Measurements from ENCODE around the gene SLC17A8.

SLC17A8 gene

DNA sequence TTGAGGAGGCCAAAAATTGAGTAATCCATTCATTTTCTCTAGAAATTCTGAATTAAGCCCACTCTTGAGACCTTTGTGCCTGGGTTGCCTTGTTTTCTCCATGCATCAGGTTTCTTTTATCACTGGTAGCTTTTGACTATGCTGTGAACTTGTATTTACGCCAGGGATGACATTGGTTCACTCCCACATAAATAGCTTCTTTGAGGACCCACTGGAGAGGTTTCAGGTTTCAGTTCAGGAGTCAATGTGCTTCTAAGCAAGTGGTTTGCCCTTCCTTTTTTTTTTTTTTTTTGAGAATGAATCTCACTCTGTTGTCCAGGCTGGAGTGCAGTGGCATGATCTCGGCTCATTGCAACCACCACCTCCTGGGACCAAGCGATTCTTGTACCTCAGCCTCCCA is 10.2 kb upstream of the SLC17A8 start (continued):
- TF ChIP-seq ZNF549 (tag by site-specific recombination; IDR thresholded peaks at IDR 0.05) (no peak), MEIS1 (CRISPR knock-in tag; IDR thresholded peaks at IDR 0.05; ENCODE audit: borderline replicate concordance) (no peak), ZNF670 (tag by site-specific recombination; IDR thresholded peaks at IDR 0.05; ENCODE audit: low read depth) (no peak), ZNF366 (tag by site-specific recombination; conservative IDR thresholded peaks at IDR 0.05) (no peak), OSR2 (tag by site-specific recombination; IDR thresholded peaks at IDR 0.05) (0 out of 2 replicates have a peak, but pooled peaks have one; percentile 24), ZNF561 (tag by site-specific recombination; IDR thresholded peaks at IDR 0.05; ENCODE audit: borderline replicate concordance) (no peak), ZNF23 (tag by site-specific recombination; IDR thresholded peaks at IDR 0.05; ENCODE audit: borderline replicate concordance) (no peak), GLIS1 (tag by site-specific recombination; IDR thresholded peaks at IDR 0.05) (0 out of 2 replicates have a peak, but pooled peaks have one; percentile 28), KLF9 (tag by site-specific recombination; IDR thresholded peaks at IDR 0.05; ENCODE audit: low read depth) (no peak), ZBTB21 (tag by site-specific recombination; IDR thresholded peaks at IDR 0.05) (no peak), KLF8 (tag by site-specific recombination; IDR thresholded peaks at IDR 0.05) (0 out of 2 replicates have a peak, but pooled peaks have one; percentile 17), ZNF302 (tag by site-specific recombination; IDR thresholded peaks at IDR 0.05; ENCODE audit: low read depth) (no peak)
- TF ChIP-seq, protein P1, sequence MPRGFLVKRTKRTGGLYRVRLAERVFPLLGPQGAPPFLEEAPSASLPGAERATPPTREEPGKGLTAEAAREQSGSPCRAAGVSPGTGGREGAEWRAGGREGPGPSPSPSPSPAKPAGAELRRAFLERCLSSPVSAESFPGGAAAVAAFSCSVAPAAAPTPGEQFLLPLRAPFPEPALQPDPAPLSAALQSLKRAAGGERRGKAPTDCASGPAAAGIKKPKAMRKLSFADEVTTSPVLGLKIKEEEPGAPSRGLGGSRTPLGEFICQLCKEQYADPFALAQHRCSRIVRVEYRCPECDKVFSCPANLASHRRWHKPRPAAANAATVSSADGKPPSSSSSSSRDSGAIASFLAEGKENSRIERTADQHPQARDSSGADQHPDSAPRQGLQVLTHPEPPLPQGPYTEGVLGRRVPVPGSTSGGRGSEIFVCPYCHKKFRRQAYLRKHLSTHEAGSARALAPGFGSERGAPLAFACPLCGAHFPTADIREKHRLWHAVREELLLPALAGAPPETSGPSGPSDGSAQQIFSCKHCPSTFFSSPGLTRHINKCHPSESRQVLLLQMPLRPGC (tag by site-specific recombination; IDR thresholded peaks at IDR 0.05) = no peak
- TF ChIP-seq, protein P2, sequence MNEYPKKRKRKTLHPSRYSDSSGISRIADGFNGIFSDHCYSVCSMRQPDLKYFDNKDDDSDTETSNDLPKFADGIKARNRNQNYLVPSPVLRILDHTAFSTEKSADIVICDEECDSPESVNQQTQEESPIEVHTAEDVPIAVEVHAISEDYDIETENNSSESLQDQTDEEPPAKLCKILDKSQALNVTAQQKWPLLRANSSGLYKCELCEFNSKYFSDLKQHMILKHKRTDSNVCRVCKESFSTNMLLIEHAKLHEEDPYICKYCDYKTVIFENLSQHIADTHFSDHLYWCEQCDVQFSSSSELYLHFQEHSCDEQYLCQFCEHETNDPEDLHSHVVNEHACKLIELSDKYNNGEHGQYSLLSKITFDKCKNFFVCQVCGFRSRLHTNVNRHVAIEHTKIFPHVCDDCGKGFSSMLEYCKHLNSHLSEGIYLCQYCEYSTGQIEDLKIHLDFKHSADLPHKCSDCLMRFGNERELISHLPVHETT (tag by site-specific recombination; IDR thresholded peaks at IDR 0.05) = no peak
- TF ChIP-seq, protein P3, sequence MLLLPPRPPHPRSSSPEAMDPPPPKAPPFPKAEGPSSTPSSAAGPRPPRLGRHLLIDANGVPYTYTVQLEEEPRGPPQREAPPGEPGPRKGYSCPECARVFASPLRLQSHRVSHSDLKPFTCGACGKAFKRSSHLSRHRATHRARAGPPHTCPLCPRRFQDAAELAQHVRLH (tag by site-specific recombination; IDR thresholded peaks at IDR 0.05) = no peak
- TF ChIP-seq, protein P4, sequence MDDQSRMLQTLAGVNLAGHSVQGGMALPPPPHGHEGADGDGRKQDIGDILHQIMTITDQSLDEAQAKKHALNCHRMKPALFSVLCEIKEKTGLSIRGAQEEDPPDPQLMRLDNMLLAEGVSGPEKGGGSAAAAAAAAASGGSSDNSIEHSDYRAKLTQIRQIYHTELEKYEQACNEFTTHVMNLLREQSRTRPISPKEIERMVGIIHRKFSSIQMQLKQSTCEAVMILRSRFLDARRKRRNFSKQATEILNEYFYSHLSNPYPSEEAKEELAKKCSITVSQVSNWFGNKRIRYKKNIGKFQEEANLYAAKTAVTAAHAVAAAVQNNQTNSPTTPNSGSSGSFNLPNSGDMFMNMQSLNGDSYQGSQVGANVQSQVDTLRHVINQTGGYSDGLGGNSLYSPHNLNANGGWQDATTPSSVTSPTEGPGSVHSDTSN (CRISPR knock-in tag; IDR thresholded peaks at IDR 0.05) = no peak

DNA sequence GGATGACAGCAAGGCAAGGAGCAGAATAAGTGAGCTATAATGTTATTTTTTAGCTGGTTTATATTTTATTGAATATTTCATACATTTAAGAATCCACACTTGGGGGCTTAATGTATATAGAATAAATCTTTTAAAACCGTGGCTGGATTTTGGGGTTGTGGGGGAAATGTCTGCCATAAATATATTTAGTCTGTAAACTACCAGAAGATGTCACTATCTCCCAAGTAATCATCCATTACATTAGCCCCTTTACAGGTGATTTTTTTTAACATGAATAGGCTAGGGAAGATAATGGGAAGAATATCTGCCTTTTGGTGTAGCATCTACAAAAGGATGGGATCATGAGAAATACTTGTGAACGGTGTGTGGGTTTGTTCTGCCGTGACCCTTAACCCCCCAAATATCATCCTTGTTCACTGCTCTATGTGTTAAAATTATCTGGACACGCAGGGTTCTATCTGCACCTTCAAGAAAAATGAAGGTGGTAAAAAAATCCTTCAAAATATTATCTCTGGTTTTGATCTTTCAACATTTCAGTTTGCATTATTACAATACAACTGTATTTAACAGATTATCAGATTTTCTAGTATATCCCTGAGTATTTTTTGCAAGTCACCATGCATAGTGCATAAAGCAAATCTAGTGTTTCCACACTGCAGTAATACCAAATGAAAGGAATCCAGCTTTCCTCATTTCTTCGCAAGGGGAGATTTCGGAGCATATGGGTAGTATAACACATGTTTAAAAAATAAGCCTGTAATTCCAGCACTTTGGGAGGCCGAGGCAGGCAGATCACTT is 8.0 kb upstream of the SLC17A8 start:
- CTCF ChIA-PET = interaction anchor here (0.5 to 4.7 kb wide), 34 partner anchors 11 to 1305 kb away, joined by 3 to 55 read pairs (median 4); partner anchors contain the start of genes DEPDC4 and SCYL2
- Histone ChIP-seq H3K4me3 (ENCODE audit: low read depth, low read length) (no peak overlapping the region), H3K27ac (ENCODE audit: extremely low read depth, low read depth, low read length) (no peak overlapping the region), H3K4me1 (ENCODE audit: control insufficient read depth, insufficient read depth, low read length) (no peaks in the 10 kb centered on the region), H3K9me3 (ENCODE audit: control insufficient read depth, insufficient read depth, low read depth, low read length) (no peaks in the 10 kb centered on the region), H3K36me3 (ENCODE audit: control insufficient read depth in 2 of 2, insufficient read depth in 1 of 2, low read length in 2 of 2) (no peaks in the 10 kb centered on the region)
- POLR2A ChIA-PET = no interaction called here
- no peak for TF ChIP-seq ZNF121 (tag by site-specific recombination; IDR thresholded peaks at IDR 0.05)
- TF ChIP-seq ZNF654 (tag by site-specific recombination; IDR thresholded peaks at IDR 0.05; ENCODE audit: low read depth) = peak; percentile 78
- no peak for TF ChIP-seq ZBTB17 (tag by site-specific recombination; IDR thresholded peaks at IDR 0.05)
- TF ChIP-seq, protein P5, sequence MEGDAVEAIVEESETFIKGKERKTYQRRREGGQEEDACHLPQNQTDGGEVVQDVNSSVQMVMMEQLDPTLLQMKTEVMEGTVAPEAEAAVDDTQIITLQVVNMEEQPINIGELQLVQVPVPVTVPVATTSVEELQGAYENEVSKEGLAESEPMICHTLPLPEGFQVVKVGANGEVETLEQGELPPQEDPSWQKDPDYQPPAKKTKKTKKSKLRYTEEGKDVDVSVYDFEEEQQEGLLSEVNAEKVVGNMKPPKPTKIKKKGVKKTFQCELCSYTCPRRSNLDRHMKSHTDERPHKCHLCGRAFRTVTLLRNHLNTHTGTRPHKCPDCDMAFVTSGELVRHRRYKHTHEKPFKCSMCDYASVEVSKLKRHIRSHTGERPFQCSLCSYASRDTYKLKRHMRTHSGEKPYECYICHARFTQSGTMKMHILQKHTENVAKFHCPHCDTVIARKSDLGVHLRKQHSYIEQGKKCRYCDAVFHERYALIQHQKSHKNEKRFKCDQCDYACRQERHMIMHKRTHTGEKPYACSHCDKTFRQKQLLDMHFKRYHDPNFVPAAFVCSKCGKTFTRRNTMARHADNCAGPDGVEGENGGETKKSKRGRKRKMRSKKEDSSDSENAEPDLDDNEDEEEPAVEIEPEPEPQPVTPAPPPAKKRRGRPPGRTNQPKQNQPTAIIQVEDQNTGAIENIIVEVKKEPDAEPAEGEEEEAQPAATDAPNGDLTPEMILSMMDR (tag by site-specific recombination; IDR thresholded peaks at IDR 0.05) = peak; percentile 24; the same call in 1 of the 2 replicates
- TF ChIP-seq, protein P6, sequence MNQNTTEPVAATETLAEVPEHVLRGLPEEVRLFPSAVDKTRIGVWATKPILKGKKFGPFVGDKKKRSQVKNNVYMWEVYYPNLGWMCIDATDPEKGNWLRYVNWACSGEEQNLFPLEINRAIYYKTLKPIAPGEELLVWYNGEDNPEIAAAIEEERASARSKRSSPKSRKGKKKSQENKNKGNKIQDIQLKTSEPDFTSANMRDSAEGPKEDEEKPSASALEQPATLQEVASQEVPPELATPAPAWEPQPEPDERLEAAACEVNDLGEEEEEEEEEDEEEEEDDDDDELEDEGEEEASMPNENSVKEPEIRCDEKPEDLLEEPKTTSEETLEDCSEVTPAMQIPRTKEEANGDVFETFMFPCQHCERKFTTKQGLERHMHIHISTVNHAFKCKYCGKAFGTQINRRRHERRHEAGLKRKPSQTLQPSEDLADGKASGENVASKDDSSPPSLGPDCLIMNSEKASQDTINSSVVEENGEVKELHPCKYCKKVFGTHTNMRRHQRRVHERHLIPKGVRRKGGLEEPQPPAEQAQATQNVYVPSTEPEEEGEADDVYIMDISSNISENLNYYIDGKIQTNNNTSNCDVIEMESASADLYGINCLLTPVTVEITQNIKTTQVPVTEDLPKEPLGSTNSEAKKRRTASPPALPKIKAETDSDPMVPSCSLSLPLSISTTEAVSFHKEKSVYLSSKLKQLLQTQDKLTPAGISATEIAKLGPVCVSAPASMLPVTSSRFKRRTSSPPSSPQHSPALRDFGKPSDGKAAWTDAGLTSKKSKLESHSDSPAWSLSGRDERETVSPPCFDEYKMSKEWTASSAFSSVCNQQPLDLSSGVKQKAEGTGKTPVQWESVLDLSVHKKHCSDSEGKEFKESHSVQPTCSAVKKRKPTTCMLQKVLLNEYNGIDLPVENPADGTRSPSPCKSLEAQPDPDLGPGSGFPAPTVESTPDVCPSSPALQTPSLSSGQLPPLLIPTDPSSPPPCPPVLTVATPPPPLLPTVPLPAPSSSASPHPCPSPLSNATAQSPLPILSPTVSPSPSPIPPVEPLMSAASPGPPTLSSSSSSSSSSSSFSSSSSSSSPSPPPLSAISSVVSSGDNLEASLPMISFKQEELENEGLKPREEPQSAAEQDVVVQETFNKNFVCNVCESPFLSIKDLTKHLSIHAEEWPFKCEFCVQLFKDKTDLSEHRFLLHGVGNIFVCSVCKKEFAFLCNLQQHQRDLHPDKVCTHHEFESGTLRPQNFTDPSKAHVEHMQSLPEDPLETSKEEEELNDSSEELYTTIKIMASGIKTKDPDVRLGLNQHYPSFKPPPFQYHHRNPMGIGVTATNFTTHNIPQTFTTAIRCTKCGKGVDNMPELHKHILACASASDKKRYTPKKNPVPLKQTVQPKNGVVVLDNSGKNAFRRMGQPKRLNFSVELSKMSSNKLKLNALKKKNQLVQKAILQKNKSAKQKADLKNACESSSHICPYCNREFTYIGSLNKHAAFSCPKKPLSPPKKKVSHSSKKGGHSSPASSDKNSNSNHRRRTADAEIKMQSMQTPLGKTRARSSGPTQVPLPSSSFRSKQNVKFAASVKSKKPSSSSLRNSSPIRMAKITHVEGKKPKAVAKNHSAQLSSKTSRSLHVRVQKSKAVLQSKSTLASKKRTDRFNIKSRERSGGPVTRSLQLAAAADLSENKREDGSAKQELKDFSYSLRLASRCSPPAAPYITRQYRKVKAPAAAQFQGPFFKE (tag by site-specific recombination; IDR thresholded peaks at IDR 0.05; ENCODE audit: borderline replicate concordance) = no peak
- peak; percentile 57; the same call in 1 of the 2 replicates for TF ChIP-seq SCRT2 (tag by site-specific recombination; IDR thresholded peaks at IDR 0.05)
- TF ChIP-seq KLF1 (tag by site-specific recombination; IDR thresholded peaks at IDR 0.05) = no peak
- TF ChIP-seq ZNF529 (tag by site-specific recombination; IDR thresholded peaks at IDR 0.05; ENCODE audit: insufficient replicate concordance) = no peak
